GM12874 (cell line): ENCODE results near the gene MTCH2.

Experiments
- CTCF ChIP-seq: IDR thresholded peaks from 2 replicates; pipeline ENCODE4 v1.5.1; 2011; ENCODE audit warnings: low read depth, mild to moderate bottlenecking, control low read depth, low read length, moderate library complexity; ENCODE audit not compliant: insufficient read depth

MTCH2 gene

GRCh38 chr11:47606731-47607130, 35.6 kb downstream of the MTCH2 start:
- no peak for TF ChIP-seq CTCF

- TF ChIP-seq CTCF, result no peak
Measured at GRCh38 chr11:47605921-47606320, 36.4 kb downstream of the MTCH2 start.

GRCh38 chr11:47603295-47603694, 39.1 kb downstream of the MTCH2 start:
- TF ChIP-seq CTCF, result no peak

- no peak for TF ChIP-seq CTCF
Measured at GRCh38 chr11:47599902-47600301, 42.5 kb downstream of the MTCH2 start.

- TF ChIP-seq CTCF, result no peak
Measured at GRCh38 chr11:47595967-47596366, 46.4 kb downstream of the MTCH2 start.

GRCh38 chr11:47595029-47595428, 47.3 kb downstream of the MTCH2 start:
- no peak for TF ChIP-seq CTCF

- TF ChIP-seq CTCF, result no peak
Measured at GRCh38 chr11:47593934-47594855, 48.2 kb downstream of the MTCH2 start, which contains the start of gene C1QTNF4. Gene C1QTNF4, minus strand, starts transcription at chr11:47594411. Its CDS starts 3,601 bp downstream, at chr11:47590810.
